Measurements from ENCODE around the gene DAG1.
"Not testable (repeated sequence)": the region's sequence is repeated elsewhere in the genome, so short reads cannot be mapped to it uniquely, and the experiment has no call there.

DAG1 gene

GRCh38 chr3:49470714-49471420, 800 bp downstream of the DAG1 start:
- no peak for DNase-seq (ENCODE audit: low read depth, low spot score)

- no peak for DNase-seq (ENCODE audit: low read depth, low spot score)
These were observed 1.9 kb downstream of the DAG1 start for GRCh38 chr3:49471856-49472495.

GRCh38 chr3:49476563-49476962, 6.5 kb downstream of the DAG1 start:
- DNase-seq (ENCODE audit: low read depth, low spot score) = no peak

- no peak for DNase-seq (ENCODE audit: low read depth, low spot score)
These were observed 12.7 kb downstream of the DAG1 start for GRCh38 chr3:49482766-49483165.

- DNase-seq (ENCODE audit: low read depth, low spot score) = no peak
These were observed 14.4 kb downstream of the DAG1 start for GRCh38 chr3:49484471-49484870.

GRCh38 chr3:49489247-49489646, 19.2 kb downstream of the DAG1 start:
- DNase-seq (ENCODE audit: low read depth, low spot score) = no peak

GRCh38 chr3:49492969-49493368, 22.9 kb downstream of the DAG1 start:
- no peak for DNase-seq (ENCODE audit: low read depth, low spot score)

- DNase-seq (ENCODE audit: low read depth, low spot score) = no peak
These were observed 23.8 kb downstream of the DAG1 start for GRCh38 chr3:49493901-49494300.

GRCh38 chr3:49495023-49495422, 25.0 kb downstream of the DAG1 start:
- DNase-seq (ENCODE audit: low read depth, low spot score) = no peak

- DNase-seq (ENCODE audit: low read depth, low spot score) = not testable (repeated sequence)
These were observed 26.8 kb downstream of the DAG1 start for GRCh38 chr3:49496845-49497244.

- no peak for DNase-seq (ENCODE audit: low read depth, low spot score)
These were observed 27.5 kb downstream of the DAG1 start for GRCh38 chr3:49497606-49498005.

- DNase-seq (ENCODE audit: low read depth, low spot score) = no peak
These were observed 28.2 kb downstream of the DAG1 start for GRCh38 chr3:49498239-49498638.

- no peak for DNase-seq (ENCODE audit: low read depth, low spot score)
These were observed 28.6 kb downstream of the DAG1 start for GRCh38 chr3:49498648-49499047.

- no peak for DNase-seq (ENCODE audit: low read depth, low spot score)
These were observed 30.2 kb downstream of the DAG1 start for GRCh38 chr3:49500205-49500731.

- no peak for DNase-seq (ENCODE audit: low read depth, low spot score)
These were observed 30.9 kb downstream of the DAG1 start for GRCh38 chr3:49500732-49501609.

- DNase-seq (ENCODE audit: low read depth, low spot score) = no peak
These were observed 31.8 kb downstream of the DAG1 start for GRCh38 chr3:49501842-49502241.

GRCh38 chr3:49506906-49507305, 36.8 kb downstream of the DAG1 start:
- no peak for DNase-seq (ENCODE audit: low read depth, low spot score)

- no peak for DNase-seq (ENCODE audit: low read depth, low spot score)
These were observed 39.0 kb downstream of the DAG1 start for GRCh38 chr3:49509028-49509561.

GRCh38 chr3:49511639-49512038, 41.6 kb downstream of the DAG1 start:
- DNase-seq (ENCODE audit: low read depth, low spot score) = no peak

- DNase-seq (ENCODE audit: low read depth, low spot score) = no peak
These were observed 42.8 kb downstream of the DAG1 start for GRCh38 chr3:49512781-49513355.

GRCh38 chr3:49513494-49514124, 43.5 kb downstream of the DAG1 start:
- DNase-seq (ENCODE audit: low read depth, low spot score) = no peak
